ENCODE results near the gene C1orf141.
"Not testable (repeated sequence)": the region's sequence is repeated elsewhere in the genome, so short reads cannot be mapped to it uniquely, and the experiment has no call there.

C1orf141 gene

GRCh38 chr1:67078291-67078690, 56.5 kb downstream of the C1orf141 start:
- DNase-seq, result no peak

- no peak for DNase-seq
Observed at GRCh38 chr1:67077593-67077992, 57.2 kb downstream of the C1orf141 start.

GRCh38 chr1:67072749-67073148, 62.0 kb downstream of the C1orf141 start:
- no peak for DNase-seq

DNA sequence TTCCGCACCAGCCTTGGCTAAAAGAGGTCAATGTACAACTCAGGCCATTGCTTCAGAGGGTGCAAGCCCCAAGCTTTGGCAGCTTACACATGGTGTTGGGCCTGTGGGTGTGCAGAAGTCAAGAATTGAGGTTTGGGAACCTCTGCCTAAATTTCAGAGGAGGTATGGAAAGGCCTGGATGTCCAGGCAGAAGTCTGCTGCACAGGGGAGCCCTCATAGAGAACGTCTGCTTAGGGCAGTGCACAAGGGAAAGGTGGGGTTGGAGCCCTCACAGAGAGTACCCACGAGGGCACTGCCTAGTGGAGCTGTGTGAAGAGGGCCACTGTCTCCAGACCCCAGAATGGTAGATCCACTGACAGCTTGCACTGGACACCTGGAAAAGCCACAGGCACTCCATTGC, 67.1 kb downstream of the C1orf141 start:
- not testable (repeated sequence) for DNase-seq

GRCh38 chr1:67062412-67062811, 72.4 kb downstream of the C1orf141 start:
- DNase-seq, result no peak

DNA sequence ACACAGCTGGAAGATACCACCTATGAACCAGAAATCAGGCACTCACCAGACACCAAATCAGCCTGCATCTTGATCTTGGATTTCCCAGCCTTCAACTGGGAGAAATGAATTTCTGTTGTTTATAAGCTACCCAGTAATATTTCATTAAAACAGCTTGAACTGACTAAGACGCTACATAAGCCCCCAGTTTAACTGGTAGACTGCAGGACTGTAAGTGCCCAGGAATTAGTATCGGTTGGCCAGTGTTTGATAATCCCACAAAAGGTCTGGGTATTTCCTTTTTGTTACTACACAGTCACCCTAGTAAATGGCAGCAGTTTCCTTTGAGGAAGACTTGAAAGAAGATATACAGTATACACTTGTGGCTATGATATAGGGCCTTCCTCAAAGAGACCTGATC, 73.5 kb downstream of the C1orf141 start:
- DNase-seq, result no peak

- DNase-seq, result peak; percentile 90
Observed at GRCh38 chr1:67060811-67061218, 74.0 kb downstream of the C1orf141 start.

GRCh38 chr1:67059346-67059745, 75.4 kb downstream of the C1orf141 start:
- DNase-seq, result no peak

DNA sequence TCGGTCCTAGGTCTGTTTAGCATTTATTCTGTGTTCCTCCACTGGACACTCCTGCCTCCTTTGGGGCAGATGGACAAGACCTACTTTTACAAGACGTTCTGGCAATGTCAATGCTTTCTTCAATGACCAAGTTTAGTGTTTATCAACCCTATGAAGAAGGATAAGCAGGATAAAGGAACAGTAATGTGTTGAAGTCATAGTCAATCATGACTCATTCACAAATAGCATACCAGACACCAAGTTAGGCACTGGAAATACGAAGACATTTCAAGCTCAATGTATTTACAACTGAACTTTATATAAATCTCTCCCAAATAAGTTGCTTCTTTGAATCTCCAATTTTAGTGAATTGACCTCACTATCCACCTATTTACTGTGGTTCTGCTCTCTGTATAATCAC, 76.0 kb downstream of the C1orf141 start:
- no peak for DNase-seq

DNA sequence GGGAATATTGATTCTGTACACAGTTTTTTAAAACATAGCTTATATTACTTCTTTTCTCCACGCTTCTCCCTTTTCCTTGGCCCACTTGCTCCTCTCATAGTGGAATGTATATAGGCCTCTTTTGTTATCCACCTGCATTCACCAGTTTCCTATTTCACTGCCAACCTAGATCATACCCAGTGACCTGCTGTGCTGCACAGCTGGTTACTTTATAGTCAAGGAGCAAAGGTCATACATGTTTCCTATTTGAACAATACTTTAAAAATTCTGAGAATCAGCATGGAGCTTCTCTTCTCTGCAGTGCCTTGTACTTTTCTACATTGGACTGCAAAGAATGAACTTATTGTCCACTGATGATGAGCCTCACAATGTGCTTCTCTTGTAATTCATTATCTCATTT, 76.5 kb downstream of the C1orf141 start:
- no peak for DNase-seq

- DNase-seq, result no peak
Observed at GRCh38 chr1:67053785-67054772, 80.7 kb downstream of the C1orf141 start, which contains the start of gene SLC35D1. SLC35D1 (minus strand) TSS chr1:67054148; CDS start chr1:67054013, 135 bp downstream.

DNA sequence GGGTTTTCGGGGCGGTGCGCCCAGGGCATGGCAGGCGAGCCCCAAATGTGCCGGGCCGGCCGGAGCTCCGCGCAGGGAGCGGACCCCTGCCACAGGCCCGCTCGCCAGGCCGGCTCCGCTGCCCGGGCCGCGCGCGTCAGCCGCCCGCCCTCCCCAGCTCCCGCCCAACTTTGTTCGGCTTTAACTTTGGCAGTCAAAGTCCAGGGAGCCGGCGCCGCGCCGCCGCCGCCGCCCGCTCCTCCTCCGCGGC, 81.3 kb downstream of the C1orf141 start:
- no peak for DNase-seq

- no peak for DNase-seq
Observed at GRCh38 chr1:67052741-67053534, 81.8 kb downstream of the C1orf141 start.

DNA sequence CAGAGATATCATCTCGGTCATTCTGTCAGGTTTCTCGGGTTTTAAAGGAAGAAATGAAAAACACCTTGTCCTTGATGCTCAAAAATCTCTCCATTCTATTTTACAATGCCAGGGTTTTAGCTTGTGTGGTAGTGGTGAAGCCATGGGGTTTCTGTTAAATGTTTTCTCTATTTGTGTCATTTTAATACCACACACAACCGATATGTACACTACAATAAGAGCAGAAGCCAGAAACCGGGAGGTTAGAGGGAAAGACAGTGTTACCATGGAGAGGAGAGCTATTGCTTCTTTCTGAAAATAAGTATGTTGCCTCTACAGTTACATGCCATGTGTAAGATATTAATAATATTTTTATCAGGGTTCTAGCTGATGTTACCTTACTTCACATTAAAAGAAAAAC, 83.6 kb downstream of the C1orf141 start:
- DNase-seq, result no peak

DNA sequence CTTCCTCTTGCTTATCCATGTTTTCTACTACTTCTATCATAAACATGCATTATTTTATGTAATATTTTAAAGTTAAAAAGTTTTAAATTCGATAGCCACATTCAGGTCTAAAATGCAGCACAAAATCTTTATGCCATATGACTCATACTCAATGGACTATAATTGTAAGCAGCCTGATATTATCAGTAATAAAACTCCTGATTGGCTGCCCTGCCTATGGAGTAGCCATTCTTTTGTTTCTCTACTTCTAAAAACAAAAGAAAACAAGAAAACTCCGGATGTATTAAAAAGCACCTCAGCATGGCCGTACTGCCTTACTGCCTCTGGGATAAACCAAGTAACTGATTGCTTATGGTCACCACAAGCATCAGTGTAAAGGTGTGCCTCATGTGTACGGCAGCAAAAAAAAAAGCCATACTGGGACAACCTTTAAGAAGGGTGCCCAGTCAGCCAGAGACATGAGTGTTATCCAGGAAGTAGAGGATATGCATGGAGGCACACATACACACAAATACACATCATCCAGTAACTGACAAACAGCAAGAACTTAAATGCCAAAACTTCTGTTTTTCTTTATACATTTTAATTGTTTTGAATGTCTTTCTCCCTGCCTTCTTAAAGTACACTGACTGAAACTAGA, 90.0 kb downstream of the C1orf141 start:
- DNase-seq, result no peak

GRCh38 chr1:67043366-67043765, 91.4 kb downstream of the C1orf141 start:
- DNase-seq, result no peak
